HG03025 (cell line): ENCODE measurements around the gene RNF34.
"Not testable (repeated sequence)": the region's sequence is repeated elsewhere in the genome, so short reads cannot be mapped to it uniquely, and the experiment has no call there.

Experiments used
- ATAC-seq: cut with Tn5 transposase; IDR thresholded peaks from one replicate; pipeline ENCODE4 v1.9.1; 2021; ENCODE audit warnings: mild to moderate bottlenecking, moderate library complexity; ENCODE audit not compliant: unreplicated experiment, low FRiP score

The RNF34 gene, protein sequence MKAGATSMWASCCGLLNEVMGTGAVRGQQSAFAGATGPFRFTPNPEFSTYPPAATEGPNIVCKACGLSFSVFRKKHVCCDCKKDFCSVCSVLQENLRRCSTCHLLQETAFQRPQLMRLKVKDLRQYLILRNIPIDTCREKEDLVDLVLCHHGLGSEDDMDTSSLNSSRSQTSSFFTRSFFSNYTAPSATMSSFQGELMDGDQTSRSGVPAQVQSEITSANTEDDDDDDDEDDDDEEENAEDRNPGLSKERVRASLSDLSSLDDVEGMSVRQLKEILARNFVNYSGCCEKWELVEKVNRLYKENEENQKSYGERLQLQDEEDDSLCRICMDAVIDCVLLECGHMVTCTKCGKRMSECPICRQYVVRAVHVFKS

DNA sequence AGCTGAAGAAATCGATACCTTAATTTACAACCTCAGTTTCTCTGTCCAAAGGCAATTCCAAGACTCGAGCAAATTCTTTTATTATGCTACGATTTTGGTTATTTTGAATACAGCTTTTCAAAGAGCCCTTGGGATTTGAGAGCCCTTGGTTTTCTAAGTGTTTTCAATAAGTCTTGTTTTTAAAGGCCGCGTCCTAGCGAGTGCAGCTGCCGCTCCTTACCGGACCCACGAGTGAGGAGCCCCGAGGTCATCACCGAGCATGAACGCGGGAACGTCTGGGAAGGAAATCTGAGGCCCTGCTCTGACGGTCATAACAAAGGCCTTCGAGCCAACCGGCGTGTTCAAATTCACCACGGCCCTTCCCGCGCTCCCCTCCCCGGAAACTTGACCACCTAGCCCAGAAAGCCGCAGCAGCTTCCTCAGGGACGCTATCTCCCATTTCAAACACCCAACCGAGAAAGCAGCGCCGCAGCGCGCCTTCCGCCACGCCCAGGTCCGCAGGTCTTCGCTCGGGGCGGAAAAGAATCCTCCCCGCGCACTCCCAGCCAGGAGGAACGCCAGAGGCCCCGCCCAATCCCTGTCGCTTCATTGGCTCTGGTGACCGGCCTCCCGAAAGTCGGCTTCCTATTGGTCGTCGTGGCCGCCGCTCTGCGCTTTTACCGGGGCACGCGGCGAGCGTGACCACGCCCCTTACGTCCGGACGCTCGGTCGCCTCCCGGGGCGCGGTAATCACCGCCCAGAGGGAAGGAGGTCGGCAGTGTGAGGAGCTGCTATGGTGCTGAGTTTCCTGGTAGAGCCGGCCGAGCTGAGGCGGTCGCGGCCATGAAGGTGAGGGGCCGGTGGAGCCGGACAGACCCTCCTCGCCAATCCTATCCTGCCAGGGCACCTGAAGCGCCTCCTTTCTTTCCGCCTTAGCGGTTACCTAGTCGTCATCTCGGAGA is at the start of gene RNF34:
RNF34 (plus strand) TSS at position 728 of the 941 bp plus-strand sequence; CDS start at position 823, 95 bp downstream.
- peak; percentile 92 for ATAC-seq

DNA sequence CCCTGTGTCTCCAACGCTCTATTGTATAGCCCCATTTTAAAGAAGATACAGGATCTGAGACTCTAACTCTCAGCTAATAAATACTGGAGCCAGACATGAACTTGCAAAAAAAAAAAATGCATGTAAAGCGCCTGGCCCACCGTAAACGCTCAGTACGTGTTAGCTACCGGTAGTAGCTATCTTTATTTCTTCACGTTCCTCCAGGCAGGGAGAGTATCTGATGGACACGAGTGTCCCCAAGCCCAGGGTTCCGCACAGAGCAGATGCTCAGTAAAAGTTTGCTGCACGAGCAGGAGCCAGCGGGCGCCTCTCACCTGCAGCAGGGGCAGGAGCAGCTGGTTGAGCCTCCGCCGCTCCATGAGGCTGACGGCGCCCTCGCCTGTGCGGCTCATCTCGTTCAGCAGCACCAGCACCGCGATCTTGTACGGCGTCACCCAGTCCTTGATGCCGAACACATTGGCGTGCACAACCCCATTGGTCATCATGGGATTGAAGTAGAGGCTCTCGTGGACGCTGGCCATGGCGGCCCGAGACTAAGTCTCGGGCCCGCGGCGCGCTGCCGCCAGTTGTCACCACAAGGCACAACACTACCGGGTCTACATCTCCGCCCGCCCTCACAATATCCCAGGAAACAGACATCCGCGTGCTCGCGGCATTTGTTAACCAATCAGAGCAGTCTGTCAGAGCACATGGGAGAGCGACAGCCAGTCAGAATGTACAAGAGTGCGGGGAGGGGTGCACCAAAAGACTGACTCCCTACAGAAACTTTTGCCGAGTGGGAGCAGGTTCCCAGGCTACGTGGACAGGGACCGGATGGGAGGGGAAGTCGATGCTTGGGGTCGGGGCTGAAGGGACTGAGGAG is 47.9 kb upstream of the RNF34 start, which contains the start of gene ANAPC5:
ANAPC5 (minus strand) TSS at position 592 of the 862 bp plus-strand sequence; CDS start at position 521, 71 bp downstream.
- peak; percentile 91 for ATAC-seq

DNA sequence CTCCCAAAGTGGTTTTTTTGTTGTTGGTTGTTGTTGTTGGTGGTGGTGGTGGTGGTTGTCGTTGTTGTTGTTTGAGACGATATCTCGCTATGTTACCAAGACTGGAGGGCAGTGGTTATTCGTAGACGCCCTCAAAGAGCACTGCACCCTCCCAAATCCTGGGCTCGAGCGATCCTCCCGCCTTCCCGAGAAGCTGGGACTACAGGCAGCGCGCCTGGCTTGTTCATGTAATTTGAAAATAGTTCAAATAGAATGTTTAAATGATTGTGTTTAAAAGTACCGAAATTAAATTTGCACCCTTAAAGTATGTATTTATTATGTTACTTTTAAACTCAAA is 47.3 kb upstream of the RNF34 start:
- no peak for ATAC-seq

DNA sequence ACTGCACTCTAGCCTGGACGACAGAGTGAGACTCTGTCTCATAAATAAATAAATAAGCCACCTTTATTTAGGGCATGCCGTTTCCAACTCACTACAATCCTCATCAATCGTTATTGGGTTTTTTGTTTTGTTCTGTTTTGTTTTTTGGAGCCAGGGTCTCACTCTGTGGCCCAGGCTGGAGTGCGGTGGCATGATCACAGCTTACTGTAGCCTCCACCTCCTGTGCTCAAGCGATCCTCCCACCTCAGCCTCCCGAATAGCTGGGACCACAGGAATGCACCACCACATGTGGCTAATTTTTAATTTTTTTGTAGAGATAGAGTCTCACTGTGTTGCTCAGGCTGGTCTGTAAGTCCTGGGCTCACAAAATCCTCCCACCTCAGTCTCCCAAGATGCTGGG is 44.1 kb upstream of the RNF34 start:
- no peak for ATAC-seq

DNA sequence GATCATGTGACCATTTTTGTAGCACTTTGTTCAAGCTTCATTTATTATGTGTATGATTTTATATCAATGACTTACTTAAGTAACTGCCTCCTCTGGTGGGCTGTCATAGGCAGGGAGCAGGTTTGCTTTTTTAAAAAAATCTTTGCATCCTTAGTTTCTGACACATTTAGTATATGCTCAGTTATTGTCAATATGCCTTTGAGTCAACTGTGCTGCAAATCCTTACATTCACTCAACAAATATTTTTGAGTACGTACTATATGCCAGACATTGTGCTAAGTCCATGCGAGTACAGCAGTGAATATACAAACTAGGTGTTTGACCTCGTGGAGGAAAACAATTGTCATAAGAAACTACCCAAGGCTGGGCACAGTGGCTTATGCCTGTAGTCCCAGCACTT is 43.3 kb upstream of the RNF34 start:
- no peak for ATAC-seq

DNA sequence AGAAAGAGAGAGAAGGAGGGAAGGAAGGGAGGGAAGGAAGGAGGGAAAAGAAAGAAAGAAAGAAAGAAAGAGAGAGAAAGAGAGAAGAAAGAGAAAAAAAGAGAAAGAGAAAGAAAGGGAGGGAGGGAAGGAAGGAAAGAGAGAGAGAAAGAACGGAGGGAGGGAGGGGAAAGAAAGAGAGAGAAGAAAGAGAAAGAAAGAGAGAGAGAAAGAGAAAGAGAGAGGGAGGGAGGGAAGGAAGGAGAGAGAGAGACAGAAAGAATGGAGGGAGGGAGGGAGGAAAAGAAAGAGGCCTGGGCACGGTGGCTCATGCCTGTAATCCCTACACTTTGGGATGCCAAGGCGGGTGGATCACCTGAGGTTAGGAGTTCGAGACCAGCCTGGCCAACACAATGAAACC is 42.6 kb upstream of the RNF34 start:
- no peak for ATAC-seq

DNA sequence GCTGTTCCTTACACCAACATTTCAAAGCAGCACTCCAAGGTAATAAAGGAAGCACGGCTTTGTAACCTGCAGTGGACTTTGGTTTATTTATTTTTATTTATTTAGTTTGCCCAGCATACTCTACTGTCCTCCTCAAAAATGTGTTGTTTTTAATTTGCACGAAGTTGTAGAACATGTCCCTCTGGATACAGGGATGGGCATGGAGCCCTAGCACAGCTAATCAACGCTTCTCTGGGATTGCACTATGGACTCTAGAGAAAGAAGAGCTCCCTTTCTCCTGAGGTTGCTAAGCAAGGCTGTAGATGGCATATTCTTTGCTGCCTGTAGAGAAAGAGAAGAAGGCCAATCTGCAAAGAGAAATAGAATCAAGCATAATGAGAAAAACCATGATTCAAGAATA is 41.8 kb upstream of the RNF34 start:
- no peak for ATAC-seq

DNA sequence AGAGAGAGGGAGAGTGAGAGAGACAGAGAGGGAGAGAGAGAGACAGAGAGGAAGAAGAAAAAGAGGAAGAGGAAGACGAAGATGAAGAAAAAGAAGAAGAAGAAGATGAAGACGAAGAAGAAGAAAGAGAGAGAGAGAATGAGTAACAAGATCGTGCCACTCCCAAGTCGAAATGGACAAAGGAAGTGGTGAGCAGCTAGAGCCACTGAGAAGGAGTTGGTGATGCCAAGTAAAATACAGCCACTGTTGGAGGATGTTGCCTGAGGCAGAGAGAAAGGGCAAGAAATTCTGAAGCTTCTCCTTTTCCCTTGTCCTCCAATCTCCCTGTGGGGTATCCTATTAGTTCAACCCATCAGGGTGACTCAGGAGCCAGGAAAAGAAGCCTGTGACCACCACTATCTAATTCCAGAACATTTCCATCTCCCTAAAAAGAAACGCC is 35.2 kb upstream of the RNF34 start:
- ATAC-seq: no peak

DNA sequence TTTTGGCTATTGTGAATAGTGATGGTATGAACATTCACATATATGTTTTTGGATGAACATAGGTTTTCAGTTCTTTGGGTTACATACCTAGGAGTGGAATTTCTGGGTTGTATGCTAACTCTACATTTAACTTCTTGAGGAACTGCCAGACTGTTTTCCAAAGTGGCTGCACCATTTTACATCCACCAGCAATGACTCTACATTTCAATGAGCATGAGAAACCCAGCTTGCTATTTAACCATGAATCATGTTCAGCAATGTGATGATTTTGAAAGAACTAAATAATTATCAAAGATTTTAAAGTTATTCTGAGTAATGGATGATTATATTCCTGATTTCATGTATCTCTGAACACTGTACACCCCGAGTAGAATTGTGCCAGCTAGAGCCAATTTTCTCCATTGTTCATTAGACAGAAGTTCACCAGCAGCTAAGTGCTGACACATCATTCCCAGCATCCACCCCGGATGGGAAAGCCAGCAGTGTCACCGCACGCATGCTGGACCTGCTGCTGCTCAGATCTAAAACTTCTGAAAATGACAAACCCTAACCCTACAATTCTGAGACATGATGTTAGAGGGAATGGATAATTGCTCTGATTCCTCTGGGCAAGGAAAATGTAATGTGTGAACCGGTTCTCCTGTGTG is 34.4 kb upstream of the RNF34 start:
- ATAC-seq: no peak

DNA sequence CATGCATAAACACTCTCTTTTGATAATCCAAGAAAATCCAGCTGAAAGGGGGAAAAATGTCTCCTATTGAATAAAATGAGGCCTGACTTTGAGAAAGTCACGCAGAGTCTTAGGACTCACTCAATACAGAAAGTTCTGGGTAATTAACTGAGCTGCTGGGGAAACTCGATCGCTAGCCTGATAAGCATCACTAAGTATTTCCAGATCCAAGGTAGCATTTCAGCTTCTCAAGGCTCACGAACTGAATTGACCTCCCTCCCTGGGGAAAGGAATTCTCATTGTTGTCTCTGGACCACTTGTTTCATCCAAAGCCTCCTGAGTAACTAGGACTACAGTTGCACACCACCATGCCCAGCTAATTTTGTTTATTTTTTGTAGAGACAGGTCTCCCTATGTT is 33.9 kb upstream of the RNF34 start:
- ATAC-seq: no peak

DNA sequence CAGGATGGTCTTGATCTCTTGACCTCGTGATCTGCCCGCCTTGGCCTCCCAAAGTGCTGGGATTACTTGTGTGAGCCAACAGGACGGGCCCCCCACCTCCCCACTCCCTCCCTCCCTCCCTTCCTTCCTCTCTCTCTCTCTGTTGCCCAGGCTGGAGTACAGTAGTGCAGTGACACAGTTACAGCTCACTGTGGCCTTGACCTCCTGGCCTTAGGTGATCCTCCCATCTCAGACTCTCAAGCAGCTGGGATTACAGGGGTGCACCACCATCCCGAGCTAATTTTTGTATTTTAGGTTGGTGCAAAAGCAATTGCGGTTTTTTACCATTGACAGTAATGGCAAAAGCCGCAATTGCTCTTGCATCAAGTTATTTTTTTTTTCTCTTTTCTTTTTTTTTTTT is 28.5 kb upstream of the RNF34 start:
- ATAC-seq: no peak

DNA sequence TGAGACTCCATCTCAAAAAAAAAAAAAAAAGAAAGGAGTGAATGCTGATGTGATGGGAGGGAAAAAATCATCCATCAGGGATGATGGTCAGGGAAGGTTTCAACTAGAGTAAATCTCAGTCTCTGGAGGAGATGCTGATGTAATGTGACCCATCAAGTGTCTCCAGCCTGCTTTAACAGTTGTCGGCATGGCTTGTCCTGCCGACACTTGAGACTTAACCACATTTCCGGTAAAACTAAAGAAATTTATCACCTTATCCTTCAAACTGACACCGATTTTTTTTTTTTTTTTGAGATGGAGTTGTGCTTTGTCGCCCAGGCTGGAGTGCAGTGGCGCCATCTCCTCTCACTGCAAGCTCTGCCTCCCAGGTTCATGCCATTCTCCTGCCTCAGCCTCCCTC is 26.2 kb upstream of the RNF34 start:
- ATAC-seq: no peak

DNA sequence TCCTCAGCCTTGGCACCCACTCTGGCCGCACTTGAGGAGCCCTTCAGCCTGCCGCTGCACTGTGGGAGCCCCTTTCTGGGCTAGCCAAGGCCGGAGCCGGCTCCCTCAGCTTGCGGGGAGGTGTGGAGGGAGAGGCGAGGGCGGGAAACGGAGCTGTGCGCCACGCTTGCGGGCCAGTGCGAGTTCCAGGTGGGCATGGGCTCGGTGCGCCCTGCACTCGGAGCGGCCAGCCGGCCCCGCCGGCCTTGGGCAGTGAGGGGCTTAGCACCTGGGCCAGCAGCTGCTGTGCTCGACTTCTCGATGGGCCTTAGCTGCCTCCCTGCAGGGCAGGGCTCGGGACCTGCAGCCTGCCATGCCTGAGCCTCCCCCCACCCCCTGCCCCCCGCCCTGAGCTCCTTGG is 25.6 kb upstream of the RNF34 start:
- ATAC-seq: not testable (repeated sequence)

DNA sequence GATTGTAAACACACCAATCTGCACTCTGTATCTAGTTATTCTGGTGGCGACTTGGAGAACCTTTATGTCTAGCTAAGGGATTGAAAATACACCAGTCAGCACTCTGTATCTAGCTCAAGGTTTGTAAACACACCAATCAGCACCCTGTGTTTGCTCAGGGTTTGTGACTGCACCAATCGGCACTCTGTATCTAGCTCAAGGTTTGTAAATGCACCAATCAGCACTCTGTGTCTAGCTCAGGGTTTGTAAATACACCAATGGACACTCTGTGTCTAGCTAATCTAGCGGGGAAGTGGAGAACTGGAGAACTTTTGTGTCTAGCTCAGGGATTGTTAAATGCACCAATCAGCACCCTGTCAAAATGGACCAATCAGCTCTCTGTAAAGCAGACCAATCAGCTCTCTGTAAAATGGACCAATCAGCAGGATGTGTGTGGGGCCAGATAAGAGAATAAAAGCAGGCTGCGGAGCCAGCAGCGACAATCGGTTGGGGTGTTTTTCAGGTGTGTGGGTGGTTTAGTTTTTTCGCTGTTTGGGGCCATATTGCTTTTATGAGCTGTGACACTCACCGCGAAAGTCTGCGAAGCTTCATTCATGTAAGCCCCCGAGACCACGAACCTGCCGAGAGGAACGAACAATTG is 24.9 kb upstream of the RNF34 start:
- ATAC-seq: not testable (repeated sequence)

DNA sequence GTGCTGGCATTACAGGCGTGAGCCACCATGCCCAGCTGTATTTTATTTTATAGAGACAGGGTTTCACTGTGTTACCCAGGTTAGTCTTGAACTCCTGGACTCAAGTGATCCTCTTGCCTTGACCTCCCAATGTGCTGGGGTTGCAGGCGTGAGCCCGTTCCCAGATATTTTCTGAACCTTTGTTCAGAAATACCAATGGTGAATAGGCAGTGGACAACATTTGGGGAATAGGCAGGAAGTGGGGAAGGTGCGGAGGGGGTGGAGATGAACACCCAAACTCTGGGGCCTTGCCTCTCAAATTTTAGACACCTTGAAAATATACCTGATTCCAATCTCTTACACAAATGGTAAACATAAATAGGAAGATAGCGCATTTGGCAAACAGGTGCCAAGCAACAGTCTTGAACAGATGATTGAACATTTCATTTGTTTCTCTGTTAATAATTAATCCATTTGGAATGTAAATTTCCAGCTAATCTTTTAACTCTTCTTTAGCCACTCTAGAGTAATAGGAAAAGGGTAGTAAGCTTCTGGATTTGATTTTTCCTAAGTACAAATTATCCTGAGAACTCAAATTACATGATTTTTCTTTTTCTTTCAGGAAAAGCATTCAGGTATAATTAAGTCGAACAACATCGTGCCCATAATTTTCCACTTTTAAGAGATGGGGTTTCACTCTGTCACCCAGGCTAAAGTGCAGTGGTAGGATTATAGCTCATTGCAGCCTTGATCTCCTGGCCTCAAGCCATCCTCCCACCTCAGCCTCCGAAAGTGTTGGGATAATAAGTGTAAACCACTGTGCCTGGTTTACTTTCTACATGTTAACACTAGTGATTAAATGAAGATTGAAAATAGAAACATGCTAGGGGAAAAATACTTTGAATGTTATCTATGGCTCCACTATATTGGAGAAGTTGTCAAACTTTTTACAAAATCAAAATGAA is 22.9 kb upstream of the RNF34 start:
- ATAC-seq: no peak

DNA sequence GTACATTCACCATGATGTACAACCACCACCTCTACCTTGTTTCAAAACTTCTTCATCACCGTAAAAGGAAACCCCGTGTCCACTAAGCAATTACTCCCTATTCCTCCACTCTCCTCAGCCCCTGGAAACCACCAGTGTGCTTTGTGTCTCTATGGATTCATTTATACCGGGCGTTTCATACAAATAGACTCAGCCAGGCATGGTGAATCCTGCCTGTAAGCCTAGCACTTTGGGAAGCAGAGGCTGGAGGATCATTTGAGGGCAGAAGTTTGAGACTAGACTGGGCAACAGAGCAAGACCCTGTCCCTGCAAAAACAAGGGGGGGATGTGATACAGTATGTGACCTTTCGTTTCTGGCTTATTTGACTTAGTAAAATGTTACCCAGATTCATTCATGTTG is 21.2 kb upstream of the RNF34 start:
- ATAC-seq: no peak

DNA sequence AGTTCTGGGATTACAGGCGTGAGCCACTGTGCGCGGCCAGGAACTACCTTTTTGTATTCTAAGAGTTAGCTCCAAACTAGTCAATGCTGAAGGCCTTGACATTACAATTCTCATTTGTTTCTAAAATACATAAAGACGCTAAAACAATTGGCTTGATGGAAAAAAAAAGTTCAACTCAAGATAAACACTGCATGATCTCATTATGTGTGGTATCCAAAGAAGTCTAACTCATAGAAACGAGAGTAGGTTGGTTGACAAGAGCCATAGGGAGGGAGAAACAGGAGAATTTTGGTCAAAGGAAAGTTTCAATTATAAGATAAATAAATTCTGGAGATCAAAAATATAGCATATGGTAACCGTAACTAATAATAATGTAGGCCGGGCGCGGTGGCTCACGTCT is 20.0 kb upstream of the RNF34 start:
- no peak for ATAC-seq

DNA sequence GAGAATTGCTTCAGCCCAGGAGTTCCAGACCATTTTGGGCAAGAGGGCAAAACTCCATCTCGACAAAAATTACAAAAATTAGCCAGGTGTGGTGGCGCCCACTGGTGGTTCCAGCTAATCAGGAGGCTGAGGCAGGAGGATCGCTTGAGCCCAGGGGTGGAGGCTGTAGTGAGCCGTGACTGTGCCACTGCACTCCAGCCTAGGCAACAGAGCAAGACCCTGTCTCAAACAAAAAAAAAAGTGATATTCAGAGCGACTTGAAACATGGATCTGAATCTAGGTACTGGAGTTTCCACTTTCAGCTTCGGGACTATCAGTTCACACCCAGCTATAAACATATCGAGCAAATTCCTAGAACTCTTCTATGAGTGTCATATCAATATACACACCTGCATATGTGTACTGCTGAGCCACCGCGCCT is 16.3 kb upstream of the RNF34 start:
- no peak for ATAC-seq
